Measurements from ENCODE around the gene SIKE1. TPM values are rescaled to one million over a fixed set of nuclear protein-coding genes. Genes with fewer than 3 reads are reported as not detected.

SIKE1 gene
- total RNA-seq, 1 experiment from 2014 or later = 104 TPM

GRCh38 chr1:114745291-114745690, 35.2 kb downstream of the SIKE1 start:
- POLR2A ChIA-PET (ENCODE audit: unreplicated experiment) = no interaction called here
- no peaks in the 10 kb centered on the region for H3K9me2 ChIP-seq (replicated peaks; ENCODE audit: low read length)
- H3K36me3 ChIP-seq (ENCODE audit: low read depth, low read length) = peaks cover 77% of the 10 kb centered on the region
- H3K9ac ChIP-seq (ENCODE audit: low read length) = no peak overlapping the region
- BruUV-seq (replicated peaks) = no TSS peak
- no peak overlapping the region for H3K4me2 ChIP-seq (ENCODE audit: low read length)
- H3K9me3 ChIP-seq (ENCODE audit: low read length) = no peaks in the 10 kb centered on the region
- H3K79me2 ChIP-seq (ENCODE audit: low read length) = peaks cover 100% of the 10 kb centered on the region
- H3K27me3 ChIP-seq (ENCODE audit: low read length) = no peaks in the 10 kb centered on the region
- H3K4me1 ChIP-seq (ENCODE audit: insufficient read depth, low read length) = no peaks in the 10 kb centered on the region
- H4K20me1 ChIP-seq (ENCODE audit: low read length) = peaks cover 69% of the 10 kb centered on the region
- intact Hi-C loops (cut with micrococcal nuclease) = no loop called here
- no peaks in the 10 kb centered on the region for H3F3A ChIP-seq (ENCODE audit: low read length, unreplicated experiment)
- DNase-seq (no peak), ATAC-seq (no peak)
- H2AFZ ChIP-seq (ENCODE audit: low read length) = no peak overlapping the region
- H3K27ac ChIP-seq (ENCODE audit: low read length) = no peak overlapping the region
- CTCF ChIA-PET = no interaction called here
- H3K4me3 ChIP-seq (ENCODE audit: low read length) = no peak overlapping the region
- TF ChIP-seq EZH2phosphoT487 (IDR thresholded peaks at IDR 0.05; ENCODE audit: borderline replicate concordance, low read length) = no peak
- TF ChIP-seq EZH2 (IDR thresholded peaks at IDR 0.05; ENCODE audit: low read length, unreplicated experiment) = no peak
- TF ChIP-seq CTCF (conservative IDR thresholded peaks at IDR 0.05; ENCODE audit: low read depth, low read length) = no peak

- H3K79me2 ChIP-seq (ENCODE audit: low read length) = peaks cover 80% of the 10 kb centered on the region
- no peak overlapping the region for H3K4me2 ChIP-seq (ENCODE audit: low read length)
- no peaks in the 10 kb centered on the region for H3K4me1 ChIP-seq (ENCODE audit: insufficient read depth, low read length)
- no peaks in the 10 kb centered on the region for H3F3A ChIP-seq (ENCODE audit: low read length, unreplicated experiment)
- no peak overlapping the region for H3K4me3 ChIP-seq (ENCODE audit: low read length)
- H3K9ac ChIP-seq (ENCODE audit: low read length) = no peak overlapping the region
- ChIA-PET CTCF (no interaction called here), POLR2A (ENCODE audit: unreplicated experiment) (no interaction called here)
- TF ChIP-seq CTCF (conservative IDR thresholded peaks at IDR 0.05; ENCODE audit: low read depth, low read length) = no peak
- TF ChIP-seq EZH2 (IDR thresholded peaks at IDR 0.05; ENCODE audit: low read length, unreplicated experiment) = no peak
- no peak for TF ChIP-seq EZH2phosphoT487 (IDR thresholded peaks at IDR 0.05; ENCODE audit: borderline replicate concordance, low read length)
- no peak for DNase-seq
- BruUV-seq (replicated peaks) = no TSS peak
- H2AFZ ChIP-seq (ENCODE audit: low read length) = no peak overlapping the region
- no peaks in the 10 kb centered on the region for H3K9me2 ChIP-seq (replicated peaks; ENCODE audit: low read length)
- H3K27me3 ChIP-seq (ENCODE audit: low read length) = no peaks in the 10 kb centered on the region
- H3K27ac ChIP-seq (ENCODE audit: low read length) = no peak overlapping the region
- H3K9me3 ChIP-seq (ENCODE audit: low read length) = no peaks in the 10 kb centered on the region
- H3K36me3 ChIP-seq (ENCODE audit: low read depth, low read length) = peaks cover 67% of the 10 kb centered on the region
- no peak for ATAC-seq
- H4K20me1 ChIP-seq (ENCODE audit: low read length) = peaks cover 44% of the 10 kb centered on the region
- intact Hi-C loops (cut with micrococcal nuclease) = no loop called here
Observed at GRCh38 chr1:114741963-114742746, 38.3 kb downstream of the SIKE1 start.

GRCh38 chr1:114740331-114740730, 40.2 kb downstream of the SIKE1 start:
- POLR2A ChIA-PET (ENCODE audit: unreplicated experiment) = interaction anchor here (0.7 kb wide), 1 partner anchor 162 kb away, joined by 3 read pairs; no protein-coding TSS in a partner anchor
- ATAC-seq = no peak
- H3K9ac ChIP-seq (ENCODE audit: low read length) = no peak overlapping the region
- no peak overlapping the region for H3K4me3 ChIP-seq (ENCODE audit: low read length)
- H2AFZ ChIP-seq (ENCODE audit: low read length) = no peak overlapping the region
- no peak overlapping the region for H3K4me2 ChIP-seq (ENCODE audit: low read length)
- no peaks in the 10 kb centered on the region for H3K9me2 ChIP-seq (replicated peaks; ENCODE audit: low read length)
- H3K36me3 ChIP-seq (ENCODE audit: low read depth, low read length) = peaks cover 74% of the 10 kb centered on the region
- no peaks in the 10 kb centered on the region for H3F3A ChIP-seq (ENCODE audit: low read length, unreplicated experiment)
- no TSS peak for BruUV-seq (replicated peaks)
- no peak overlapping the region for H3K27ac ChIP-seq (ENCODE audit: low read length)
- CTCF ChIA-PET = no interaction called here
- no peak for DNase-seq
- no peak for TF ChIP-seq EZH2phosphoT487 (IDR thresholded peaks at IDR 0.05; ENCODE audit: borderline replicate concordance, low read length)
- TF ChIP-seq EZH2 (IDR thresholded peaks at IDR 0.05; ENCODE audit: low read length, unreplicated experiment) = no peak
- no peaks in the 10 kb centered on the region for H3K27me3 ChIP-seq (ENCODE audit: low read length)
- peaks cover 62% of the 10 kb centered on the region for H3K79me2 ChIP-seq (ENCODE audit: low read length)
- no peaks in the 10 kb centered on the region for H3K4me1 ChIP-seq (ENCODE audit: insufficient read depth, low read length)
- H3K9me3 ChIP-seq (ENCODE audit: low read length) = no peaks in the 10 kb centered on the region
- H4K20me1 ChIP-seq (ENCODE audit: low read length) = peaks cover 35% of the 10 kb centered on the region
- intact Hi-C loops (cut with micrococcal nuclease) = no loop called here

Measured in PC-3 (cell line).